IMR-90 (cell line): ENCODE data around the gene KTN1. TPM values are rescaled to one million over a fixed set of nuclear protein-coding genes. Genes with fewer than 3 reads are reported as not detected.

ENCODE experiments used
- ATAC-seq: fragments of 200-7000 bp; cut with Tn5 transposase; 2 replicates; pipeline ENCODE4 v1.9.1; 2020; ENCODE audit warnings: low read depth, mild to moderate bottlenecking, moderate library complexity
- BruUV-seq: library from RNA; stranded (reverse); fragments of 400-500 nt; replicated peaks from 2 replicates; lab custom pipeline; 2021; lab: Mats Ljungman, UMichigan
- CTCF ChIA-PET: fragments of 300-600 bp; formaldehyde crosslinking; extraction: SDS; loops from one replicate; lab custom pipeline; 2021; ENCODE audit warnings: antibody characterized with exemption; lab: Yijun Ruan, JAX
- POLR2A ChIA-PET: fragments of 300-600 bp; sonication (Branson Sonifier 250); formaldehyde crosslinking; loops from one replicate; lab custom pipeline; 2022; ENCODE audit warnings: antibody characterized with exemption; ENCODE audit not compliant: unreplicated experiment; lab: Charles Lee
- DNase-seq: peaks from one replicate; pipeline ENCODE4 v3.0.0; 2013
- H2AFZ ChIP-seq: replicated peaks from 2 replicates; pipeline ENCODE3; 2013; ENCODE audit warnings: low read length, mild to moderate bottlenecking; ENCODE audit not compliant: poor library complexity
- H2AK5ac ChIP-seq: 2 replicates; pipeline ENCODE4 v1.6.1; 2013; ENCODE audit warnings: low read depth, low read length, inconsistent platforms
- H2AK9ac ChIP-seq: replicated peaks from 2 replicates; pipeline ENCODE3; 2013; ENCODE audit warnings: mild to moderate bottlenecking, low read depth, low read length, moderate library complexity; ENCODE audit not compliant: poor library complexity
- H2BK120ac ChIP-seq: 2 replicates; pipeline ENCODE4 v1.6.1; 2013; ENCODE audit warnings: low read depth, low read length, inconsistent platforms
- H2BK15ac ChIP-seq: 3 replicates; pipeline ENCODE4 v1.6.1; 2013; ENCODE audit warnings: low read depth, low read length, inconsistent platforms
- H2BK20ac ChIP-seq: 2 replicates; pipeline ENCODE4 v1.6.1; 2013; ENCODE audit warnings: low read depth, mild to moderate bottlenecking, inconsistent platforms, low read length, moderate library complexity
- H2BK5ac ChIP-seq: 2 replicates; pipeline ENCODE4 v1.6.1; 2013; ENCODE audit warnings: mild to moderate bottlenecking, low read depth, low read length, inconsistent platforms; ENCODE audit not compliant: poor library complexity, severe bottlenecking
- H3K14ac ChIP-seq: replicated peaks from 2 replicates; pipeline ENCODE4 v1.6.1; 2013; ENCODE audit warnings: low read depth, low read length, inconsistent platforms
- H3K18ac ChIP-seq: 2 replicates; pipeline ENCODE4 v1.6.1; 2013; ENCODE audit warnings: low read depth, low read length, control low read depth
- H3K23ac ChIP-seq: 2 replicates; pipeline ENCODE4 v1.6.1; 2013; ENCODE audit warnings: low read depth, low read length, inconsistent platforms
- H3K27ac ChIP-seq: 2 replicates; pipeline ENCODE4 v1.5.1; 2013; ENCODE audit warnings: mild to moderate bottlenecking, control low read depth, low read length; ENCODE audit not compliant: insufficient read depth
- H3K27me3 ChIP-seq: 2 replicates; pipeline ENCODE4 v1.6.1; 2013; ENCODE audit warnings: low read length; ENCODE audit not compliant: control insufficient read depth, insufficient read depth
- H3K36me3 ChIP-seq: 2 replicates; pipeline ENCODE4 v1.6.1; 2013; ENCODE audit warnings: low read length, mixed read lengths; ENCODE audit not compliant: control insufficient read depth, insufficient read depth
- H3K4ac ChIP-seq: 2 replicates; pipeline ENCODE4 v1.6.1; 2013; ENCODE audit warnings: low read depth, low read length, inconsistent platforms
- H3K4me1 ChIP-seq: 2 replicates; pipeline ENCODE4 v1.6.1; 2013; ENCODE audit warnings: low read length, mixed read lengths; ENCODE audit not compliant: control insufficient read depth, insufficient read depth
- H3K4me2 ChIP-seq: 2 replicates; pipeline ENCODE4 v1.6.1; 2013; ENCODE audit warnings: low read depth, mild to moderate bottlenecking, control low read depth, low read length, moderate library complexity
- H3K4me3 ChIP-seq: 2 replicates; pipeline ENCODE4 v1.5.1; 2013; ENCODE audit warnings: low read depth, mild to moderate bottlenecking, control low read depth, low read length, moderate library complexity; ENCODE audit not compliant: insufficient read depth
- H3K56ac ChIP-seq: 2 replicates; pipeline ENCODE4 v1.6.1; 2013; ENCODE audit warnings: low read length, inconsistent platforms; ENCODE audit not compliant: insufficient read depth; ENCODE audit errors: extremely low read depth
- H3K79me1 ChIP-seq, 2 experiments: 2 replicates each; pipeline ENCODE4 v1.6.1; 2013; ENCODE audit warnings: low read length in 2 of 2, inconsistent platforms in 1 of 2, low read depth in 1 of 2
- H3K9ac ChIP-seq: 2 replicates; pipeline ENCODE4 v1.6.1; 2013; ENCODE audit warnings: low read depth, low read length, control low read depth
- H3K9me1 ChIP-seq: 2 replicates; pipeline ENCODE4 v1.6.1; 2013; ENCODE audit warnings: low read length, inconsistent platforms; ENCODE audit not compliant: insufficient read depth
- H3K9me3 ChIP-seq: 2 replicates; pipeline ENCODE4 v1.6.1; 2013; ENCODE audit warnings: low read length; ENCODE audit not compliant: control insufficient read depth, insufficient read depth
- H4K20me1 ChIP-seq: 2 replicates; pipeline ENCODE4 v1.6.1; 2013; ENCODE audit warnings: low read length, inconsistent platforms; ENCODE audit not compliant: insufficient read depth
- H4K5ac ChIP-seq: 2 replicates; pipeline ENCODE4 v1.6.1; 2013; ENCODE audit warnings: mild to moderate bottlenecking, low read depth, low read length, control low read depth
- H4K8ac ChIP-seq, 2 experiments: 2 replicates each; pipeline ENCODE4 v1.6.1; 2013; ENCODE audit warnings: low read depth in 2 of 2, low read length in 2 of 2, control low read depth in 1 of 2, inconsistent platforms in 1 of 2
- H4K91ac ChIP-seq: 2 replicates; pipeline ENCODE4 v1.6.1; 2013; ENCODE audit warnings: low read depth, low read length, inconsistent platforms; ENCODE audit not compliant: insufficient read depth
- BHLHE40 ChIP-seq: fragments of 150-350 bp; IDR thresholded peaks from 2 replicates; pipeline ENCODE4 v1.6.1; 2016; ENCODE audit warnings: mild to moderate bottlenecking, low read depth, low read length
- POLR2A ChIP-seq: IDR thresholded peaks from 2 replicates; pipeline ENCODE4 v1.6.1; 2012; ENCODE audit warnings: mild to moderate bottlenecking, low read depth, low read length
- WGBS, 2 experiments: methylation state at CpG; one replicate each; pipeline versions ENCODE4 v1.1.5 to v1.1.7; 2013; ENCODE audit warnings: missing lambda C conversion rate in 2 of 2; ENCODE audit not compliant: insufficient read length in 1 of 2; ENCODE audit errors: extremely low coverage in 2 of 2; 5-methylcytosine and 5-hydroxymethylcytosine counted together
- dilution Hi-C: fragments of 300-500 bp; cut with HindIII; formaldehyde crosslinking; loops from one replicate; pipeline ENCODE4 v1.14.3; 2018; ENCODE audit warnings: low sequenced_read_pairs; ENCODE audit not compliant: unreplicated experiment
- in situ Hi-C: fragments of 300-500 bp; cut with MboI; formaldehyde crosslinking; loops from 3 replicates; pipeline ENCODE4 v1.14.3; 2019; ENCODE audit warnings: low sequenced_read_pairs, inconsistent platforms, mixed read lengths
- intact Hi-C: fragments of 100-400 bp; cut with micrococcal nuclease; formaldehyde crosslinking; loops from 2 replicates; pipeline ENCODE4 v1.10.0; 2022
- polyA plus RNA-seq, 3 experiments: library from polyadenylated mRNA; depleted of rRNA; stranded (reverse); fragments of >200 nt; gene quantifications; 2 replicates each; pipeline ENCODE4 v1.2.3, GENCODE V29; 2012; ENCODE audit warnings: low replicate concordance in 1 of 3
- total RNA-seq: library from RNA; depleted of rRNA; stranded (reverse); fragments of >200 nt; gene quantifications from 2 replicates; pipeline ENCODE4 v1.2.3, GENCODE V29; 2012
- TF ChIP-seq, protein P1 (sequence below): conservative IDR thresholded peaks from 2 replicates; pipeline ENCODE4 v1.5.1; 2012; ENCODE audit warnings: mild to moderate bottlenecking, low read depth, low read length, improper control_type of control experiment

The KTN1 gene
- total and polyA plus RNA-seq, 2 of the 4 experiments (the other 2 are of a cell fraction), result 42.1 to 57.2 TPM

DNA sequence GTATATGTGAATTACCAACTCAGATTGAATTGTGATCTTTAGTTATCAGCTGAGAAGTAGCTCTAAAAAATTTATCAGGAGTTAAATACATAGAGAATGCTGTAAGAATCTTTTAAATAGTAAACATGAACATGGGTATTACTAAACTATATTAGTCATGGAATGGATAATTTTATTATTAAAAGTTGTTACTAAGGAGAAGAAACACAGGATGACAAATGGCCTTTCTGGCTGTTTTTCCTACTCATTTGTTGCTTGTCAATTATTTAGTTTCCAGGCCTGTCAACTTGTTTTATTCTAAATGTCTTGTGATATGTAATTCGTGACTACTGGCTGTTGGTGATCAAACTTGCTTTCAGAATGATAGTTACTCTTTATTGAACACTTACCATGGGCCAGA, 58.7 kb downstream of the KTN1 start:
- intact Hi-C loops, result loop anchor here (5.0 kb wide), 1 partner anchor 34 kb away; no protein-coding TSS in a partner anchor
- no CpG with 5 or more reads among the region's 1 CpG for WGBS, 2 experiments
- dilution Hi-C loops, result no loop called here

More for the DNA sequence above, 58.7 kb downstream of the KTN1 start:
- no TSS peak for BruUV-seq
- H3K4ac ChIP-seq, result no peak overlapping the region
- in situ Hi-C loops, result no loop called here
- no peak for TF ChIP-seq POLR2A
- TF ChIP-seq, protein P1, sequence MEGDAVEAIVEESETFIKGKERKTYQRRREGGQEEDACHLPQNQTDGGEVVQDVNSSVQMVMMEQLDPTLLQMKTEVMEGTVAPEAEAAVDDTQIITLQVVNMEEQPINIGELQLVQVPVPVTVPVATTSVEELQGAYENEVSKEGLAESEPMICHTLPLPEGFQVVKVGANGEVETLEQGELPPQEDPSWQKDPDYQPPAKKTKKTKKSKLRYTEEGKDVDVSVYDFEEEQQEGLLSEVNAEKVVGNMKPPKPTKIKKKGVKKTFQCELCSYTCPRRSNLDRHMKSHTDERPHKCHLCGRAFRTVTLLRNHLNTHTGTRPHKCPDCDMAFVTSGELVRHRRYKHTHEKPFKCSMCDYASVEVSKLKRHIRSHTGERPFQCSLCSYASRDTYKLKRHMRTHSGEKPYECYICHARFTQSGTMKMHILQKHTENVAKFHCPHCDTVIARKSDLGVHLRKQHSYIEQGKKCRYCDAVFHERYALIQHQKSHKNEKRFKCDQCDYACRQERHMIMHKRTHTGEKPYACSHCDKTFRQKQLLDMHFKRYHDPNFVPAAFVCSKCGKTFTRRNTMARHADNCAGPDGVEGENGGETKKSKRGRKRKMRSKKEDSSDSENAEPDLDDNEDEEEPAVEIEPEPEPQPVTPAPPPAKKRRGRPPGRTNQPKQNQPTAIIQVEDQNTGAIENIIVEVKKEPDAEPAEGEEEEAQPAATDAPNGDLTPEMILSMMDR, result no peak
- no peak for TF ChIP-seq BHLHE40
- H3K14ac ChIP-seq, result no peak overlapping the region
- H4K91ac ChIP-seq, result no peak overlapping the region
- no peak overlapping the region for H2BK120ac ChIP-seq
- no peak overlapping the region for H2BK20ac ChIP-seq
- H3K9me3 ChIP-seq, result no peaks in the 10 kb centered on the region
- H4K8ac ChIP-seq, result no peak overlapping the region
- CTCF ChIA-PET, result interaction anchor here (1.0 kb wide), 1 partner anchor 192 kb away, joined by 4 read pairs; no protein-coding TSS in a partner anchor
- no peak overlapping the region for H3K9ac ChIP-seq
- H3K27ac ChIP-seq, result no peak overlapping the region
- DNase-seq, result no peak
- POLR2A ChIA-PET, result no interaction called here
- no peaks in the 10 kb centered on the region for H3K9me1 ChIP-seq
- H2AFZ ChIP-seq, result no peak overlapping the region
- H3K27me3 ChIP-seq, result no peaks in the 10 kb centered on the region
- no peak overlapping the region for H3K18ac ChIP-seq
- no peaks in the 10 kb centered on the region; a peak in 1 of 4 replicates for H3K79me1 ChIP-seq
- no peak overlapping the region for H2BK15ac ChIP-seq
- H4K5ac ChIP-seq, result no peak overlapping the region
- H2BK5ac ChIP-seq, result no peak overlapping the region
- H3K4me1 ChIP-seq, result no peaks in the 10 kb centered on the region
- H2AK9ac ChIP-seq, result no peak overlapping the region
- no peak overlapping the region for H3K56ac ChIP-seq
- H4K20me1 ChIP-seq, result no peaks in the 10 kb centered on the region
- H3K4me3 ChIP-seq, result no peak overlapping the region
- no peak overlapping the region for H3K4me2 ChIP-seq
- H3K36me3 ChIP-seq, result peaks cover 32% of the 10 kb centered on the region
- no peak overlapping the region for H2AK5ac ChIP-seq
- H3K23ac ChIP-seq, result no peak overlapping the region
- no peak for ATAC-seq
